GM23338 (cell line): ENCODE measurements around the gene KCNMA1. TPM values are rescaled to one million over a fixed set of nuclear protein-coding genes. Genes with fewer than 3 reads are reported as not detected.

Experiments
- ATAC-seq: fragments of 200-7000 bp; cut with Tn5 transposase; 3 replicates; pipeline ENCODE4 v1.9.1; 2020
- DNase-seq: peaks from one replicate; pipeline ENCODE4 v3.0.0-alpha.2; 2015; ENCODE audit warnings: low spot score
- H2AFZ ChIP-seq: fragments of 200-600 bp; sonication (generic); 2 replicates; pipeline ENCODE4 v1.8.0; 2016; ENCODE audit warnings: antibody characterized with exemption, mild to moderate bottlenecking, moderate library complexity
- H3F3A ChIP-seq: fragments of 200-600 bp; sonication (generic); replicated peaks from 2 replicates; pipeline ENCODE4 v1.8.0; 2017; ENCODE audit warnings: antibody characterized with exemption, mixed run types, low read depth
- H3K27ac ChIP-seq: fragments of 200-600 bp; sonication (generic); 2 replicates; pipeline ENCODE4 v1.6.1; 2016; ENCODE audit warnings: low read depth
- H3K27me3 ChIP-seq: fragments of 200-600 bp; sonication (generic); 2 replicates; pipeline ENCODE4 v1.8.0; 2016; ENCODE audit warnings: mild to moderate bottlenecking, mixed run types, moderate library complexity; ENCODE audit not compliant: insufficient read depth
- H3K36me3 ChIP-seq: fragments of 200-600 bp; sonication (generic); 2 replicates; pipeline ENCODE4 v1.8.0; 2016; ENCODE audit warnings: mild to moderate bottlenecking; ENCODE audit not compliant: insufficient read depth
- H3K4me1 ChIP-seq: fragments of 200-600 bp; sonication (generic); 2 replicates; pipeline ENCODE4 v1.8.0; 2016; ENCODE audit warnings: mild to moderate bottlenecking, moderate library complexity; ENCODE audit not compliant: insufficient read depth
- H3K4me2 ChIP-seq: fragments of 200-600 bp; sonication (generic); 2 replicates; pipeline ENCODE4 v1.7.1; 2017; ENCODE audit warnings: mixed run types
- H3K4me3 ChIP-seq: fragments of 200-600 bp; sonication (generic); 2 replicates; pipeline ENCODE4 v1.6.1; 2016; ENCODE audit warnings: mixed run types
- H3K79me2 ChIP-seq: fragments of 200-600 bp; sonication (generic); replicated peaks from 2 replicates; pipeline ENCODE4 v1.8.0; 2017; ENCODE audit warnings: mild to moderate bottlenecking; ENCODE audit not compliant: insufficient read depth
- H3K9me2 ChIP-seq: fragments of 200-600 bp; sonication (generic); 2 replicates; pipeline ENCODE4 v1.8.0; 2017; ENCODE audit not compliant: insufficient read depth
- H4K20me1 ChIP-seq: fragments of 200-600 bp; sonication (generic); replicated peaks from 2 replicates; pipeline ENCODE4 v1.8.0; 2017; ENCODE audit warnings: mild to moderate bottlenecking; ENCODE audit not compliant: insufficient read depth
- H3K27ac Mint-ChIP-seq: 2 replicates; pipeline ENCODE4 v1.8.0; 2020; ENCODE audit warnings: inconsistent platforms, mild to moderate bottlenecking, moderate library complexity, mixed read lengths
- H3K27me3 Mint-ChIP-seq: 3 replicates; pipeline ENCODE4 v1.8.0; 2022; ENCODE audit warnings: low read depth, mild to moderate bottlenecking, moderate library complexity, mixed read lengths, inconsistent platforms; ENCODE audit not compliant: insufficient read depth, poor library complexity
- H3K36me3 Mint-ChIP-seq: 3 replicates; pipeline ENCODE4 v1.8.0; 2021; ENCODE audit warnings: low read depth, mild to moderate bottlenecking, inconsistent platforms, moderate library complexity, mixed read lengths
- H3K4me1 Mint-ChIP-seq: 3 replicates; pipeline ENCODE4 v1.8.0; 2020; ENCODE audit warnings: mild to moderate bottlenecking, inconsistent platforms, mixed read lengths
- H3K4me3 Mint-ChIP-seq: 3 replicates; pipeline ENCODE4 v1.8.0; 2021; ENCODE audit warnings: moderate library complexity, mild to moderate bottlenecking, inconsistent platforms, mixed read lengths
- H3K9me3 Mint-ChIP-seq: 3 replicates; pipeline ENCODE4 v1.8.0; 2020; ENCODE audit warnings: moderate library complexity, mild to moderate bottlenecking, inconsistent platforms, mixed read lengths
- CREB1 ChIP-seq: fragments of 250-450 bp; sonication (Bioruptor Pico); IDR thresholded peaks from 2 replicates; pipeline ENCODE4 v1.5.0; 2020; ENCODE audit warnings: low read depth, mild to moderate bottlenecking, moderate library complexity
- CTCF ChIP-seq, 2 experiments: fragments of 200-600 bp in 1 of 2; sonication (generic) in 1 of 2; conservative IDR thresholded peaks; 2 replicates each; pipeline versions ENCODE4 v1.5.1 to v1.6.1; 2016 to 2017; ENCODE audit warnings: antibody characterized with exemption in 2 of 2, low read depth in 2 of 2, mild to moderate bottlenecking in 2 of 2, moderate library complexity in 1 of 2
- ETS1 ChIP-seq: IDR thresholded peaks from 2 replicates; pipeline ENCODE4 v1.6.1; 2016; ENCODE audit warnings: antibody characterized with exemption
- EZH2 ChIP-seq: fragments of 200-600 bp; sonication (generic); IDR thresholded peaks from one replicate; pipeline ENCODE4 v1.8.0; 2017; ENCODE audit warnings: antibody characterized with exemption, mild to moderate bottlenecking, low read depth; ENCODE audit not compliant: unreplicated experiment
- EZH2phosphoT487 ChIP-seq: fragments of 200-600 bp; sonication (generic); IDR thresholded peaks from one replicate; pipeline ENCODE4 v1.8.1; 2018; ENCODE audit warnings: antibody characterized with exemption; ENCODE audit not compliant: unreplicated experiment
- JUNB ChIP-seq: IDR thresholded peaks from one replicate; pipeline ENCODE4 v1.6.1; 2016; ENCODE audit warnings: antibody characterized with exemption; ENCODE audit not compliant: unreplicated experiment
- NANOG ChIP-seq: IDR thresholded peaks from 2 replicates; pipeline ENCODE4 v1.6.1; 2016; ENCODE audit warnings: antibody characterized with exemption, borderline replicate concordance
- POLR2AphosphoS5 ChIP-seq: IDR thresholded peaks from 2 replicates; pipeline ENCODE4 v1.6.1; 2016; ENCODE audit warnings: antibody characterized with exemption, low read depth
- REST ChIP-seq: IDR thresholded peaks from one replicate; pipeline ENCODE4 v1.6.1; 2018; ENCODE audit warnings: antibody characterized with exemption; ENCODE audit not compliant: unreplicated experiment
- STAT1 ChIP-seq: IDR thresholded peaks from one replicate; pipeline ENCODE4 v1.6.1; 2016; ENCODE audit warnings: antibody characterized with exemption; ENCODE audit not compliant: unreplicated experiment
- ZNF114 ChIP-seq: fragments of 250-450 bp; sonication (Bioruptor Pico); IDR thresholded peaks from 2 replicates; pipeline ENCODE4 v1.5.0; 2020; ENCODE audit warnings: mild to moderate bottlenecking, moderate library complexity
- ZNF331 ChIP-seq: fragments of 250-450 bp; sonication (Bioruptor Pico); IDR thresholded peaks from 2 replicates; pipeline ENCODE4 v1.5.0; 2020; ENCODE audit warnings: low read depth, mild to moderate bottlenecking, moderate library complexity
- ZNF462 ChIP-seq: fragments of 250-450 bp; sonication (Bioruptor Pico); IDR thresholded peaks from 2 replicates; pipeline ENCODE4 v1.5.0; 2020; ENCODE audit warnings: mild to moderate bottlenecking, moderate library complexity
- polyA plus RNA-seq: library from polyadenylated mRNA; unstranded; fragments of >200 nt; fragmentation: Nextera tagmentation; extraction: Ambion mirVana; gene quantifications from 2 replicates; pipeline ENCODE4 v1.2.1, GENCODE V29; 2016
- total RNA-seq: library from RNA; depleted of rRNA; stranded (reverse); fragments of >200 nt; shearing (Covaris generic); gene quantifications from 2 replicates; pipeline ENCODE4 v1.2.3, GENCODE V29; 2014

The KCNMA1 gene
- total and polyA plus RNA-seq, 2 experiments from 2014 or later, result 8.2 to 9.0 TPM

GRCh38 chr10:77644557-77645243 lies 7.1 kb upstream of the KCNMA1 start:
- no peak overlapping the region for H3K27ac ChIP-seq
- H3K27me3 ChIP-seq, result peaks cover 20% of the 10 kb centered on the region
- no peak overlapping the region for H3K27ac Mint-ChIP-seq
- DNase-seq (no peak), ATAC-seq (no peak)
- peaks cover 22% of the 10 kb centered on the region for H3K4me1 Mint-ChIP-seq
- H3K4me3 Mint-ChIP-seq, result no peak overlapping the region
- H3K4me3 ChIP-seq, result no peak overlapping the region
- no peaks in the 10 kb centered on the region for H4K20me1 ChIP-seq
- 0 out of 2 replicates have a peak, but pooled peaks cover 3% of the 10 kb centered on the region for H3K9me2 ChIP-seq
- H3K4me1 ChIP-seq, result peaks cover 12% of the 10 kb centered on the region
- no peaks in the 10 kb centered on the region for H3F3A ChIP-seq
- H2AFZ ChIP-seq, result no peak overlapping the region
- H3K79me2 ChIP-seq, result no peaks in the 10 kb centered on the region
- peaks cover 29% of the 10 kb centered on the region for H3K27me3 Mint-ChIP-seq
- no peak overlapping the region for H3K4me2 ChIP-seq
- peaks cover 4% of the 10 kb centered on the region; the same call in 1 of the 2 replicates for H3K36me3 ChIP-seq
- TF ChIP-seq STAT1 (no peak), NANOG (no peak), ZNF114 (CRISPR knock-in tag) (no peak), JUNB (no peak), EZH2phosphoT487 (no peak), REST (no peak), ETS1 (no peak), POLR2AphosphoS5 (no peak), CREB1 (no peak), EZH2 (no peak), CTCF (conservative IDR thresholded peaks at IDR 0.05; ENCODE audit: low read depth in 2 of 2) (no peak), ZNF462 (CRISPR knock-in tag) (no peak), ZNF331 (no peak)
- peaks cover 27% of the 10 kb centered on the region for H3K9me3 Mint-ChIP-seq
- peaks cover 20% of the 10 kb centered on the region for H3K36me3 Mint-ChIP-seq
